ENCODE data around the gene CLHC1. TPM values are rescaled to one million over a fixed set of nuclear protein-coding genes. Genes with fewer than 3 reads are reported as not detected.

CLHC1 gene
- total RNA-seq, 3 donors from 2014 or later (not counting 1 experiment from before 2014, with no cell fraction given), result 5.6 to 14.9 (median 6.3) TPM

GRCh38 chr2:55137024-55137958 lies 94.8 kb downstream of the CLHC1 start:
- intact Hi-C loops (cut with micrococcal nuclease), result no loop called here
- H3K27ac Mint-ChIP-seq, result peak overlapping the region in 1 of 2 donors; percentile 44
- no peak overlapping the region for H3K4me3 ChIP-seq (ENCODE audit: low read length)

GRCh38 chr2:55136138-55136541 lies 96.0 kb downstream of the CLHC1 start:
- intact Hi-C loops (cut with micrococcal nuclease), result no loop called here
- Histone ChIP-seq H3K4me1 (ENCODE audit: control insufficient read depth, insufficient read depth, low read length) (peaks cover 14% of the 10 kb centered on the region), H3K27ac (ENCODE audit: low read length) (no peak overlapping the region), H3K36me3 (ENCODE audit: control insufficient read depth, insufficient read depth, low read length) (no peaks in the 10 kb centered on the region), H3K4me3 (ENCODE audit: low read length) (no peak overlapping the region), H3K9me3 (ENCODE audit: control insufficient read depth, insufficient read depth, low read length) (no peaks in the 10 kb centered on the region), H3K27me3 (ENCODE audit: control insufficient read depth, insufficient read depth, low read length) (no peaks in the 10 kb centered on the region)
- Mint-ChIP-seq H3K4me3 (no peak overlapping the region), H3K27me3 (ENCODE audit: low read depth in 2 of 2) (peaks cover 0 to 5% of the 10 kb centered on the region in 2 donors), H3K4me1 (peaks cover 13 to 14% of the 10 kb centered on the region in 2 donors), H3K36me3 (no peaks in the 10 kb centered on the region), H3K9me3 (no peaks in the 10 kb centered on the region), H3K27ac (no peak overlapping the region)
- DNase-seq (no peak), ATAC-seq (no peak)
- TF ChIP-seq, protein P1, sequence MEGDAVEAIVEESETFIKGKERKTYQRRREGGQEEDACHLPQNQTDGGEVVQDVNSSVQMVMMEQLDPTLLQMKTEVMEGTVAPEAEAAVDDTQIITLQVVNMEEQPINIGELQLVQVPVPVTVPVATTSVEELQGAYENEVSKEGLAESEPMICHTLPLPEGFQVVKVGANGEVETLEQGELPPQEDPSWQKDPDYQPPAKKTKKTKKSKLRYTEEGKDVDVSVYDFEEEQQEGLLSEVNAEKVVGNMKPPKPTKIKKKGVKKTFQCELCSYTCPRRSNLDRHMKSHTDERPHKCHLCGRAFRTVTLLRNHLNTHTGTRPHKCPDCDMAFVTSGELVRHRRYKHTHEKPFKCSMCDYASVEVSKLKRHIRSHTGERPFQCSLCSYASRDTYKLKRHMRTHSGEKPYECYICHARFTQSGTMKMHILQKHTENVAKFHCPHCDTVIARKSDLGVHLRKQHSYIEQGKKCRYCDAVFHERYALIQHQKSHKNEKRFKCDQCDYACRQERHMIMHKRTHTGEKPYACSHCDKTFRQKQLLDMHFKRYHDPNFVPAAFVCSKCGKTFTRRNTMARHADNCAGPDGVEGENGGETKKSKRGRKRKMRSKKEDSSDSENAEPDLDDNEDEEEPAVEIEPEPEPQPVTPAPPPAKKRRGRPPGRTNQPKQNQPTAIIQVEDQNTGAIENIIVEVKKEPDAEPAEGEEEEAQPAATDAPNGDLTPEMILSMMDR (IDR thresholded peaks at IDR 0.05), result no peak
- WGBS (ENCODE audit: insufficient coverage), result 87% methylated on average over 4 of the region's 4 CpGs

More at GRCh38 chr2:55137024-55137958, 94.8 kb downstream of the CLHC1 start:
- 79% methylated on average over 23 of the region's 23 CpGs for WGBS (ENCODE audit: insufficient coverage)
- no peak for ATAC-seq
- peaks cover 13 to 14% of the 10 kb centered on the region in 2 donors for H3K4me1 Mint-ChIP-seq
- H3K9me3 Mint-ChIP-seq, result no peaks in the 10 kb centered on the region
- Histone ChIP-seq H3K27ac (ENCODE audit: low read length) (no peak overlapping the region), H3K27me3 (ENCODE audit: control insufficient read depth, insufficient read depth, low read length) (no peaks in the 10 kb centered on the region), H3K36me3 (ENCODE audit: control insufficient read depth, insufficient read depth, low read length) (no peaks in the 10 kb centered on the region), H3K9me3 (ENCODE audit: control insufficient read depth, insufficient read depth, low read length) (no peaks in the 10 kb centered on the region), H3K4me1 (ENCODE audit: control insufficient read depth, insufficient read depth, low read length) (peaks cover 14% of the 10 kb centered on the region)
- H3K27me3 Mint-ChIP-seq (ENCODE audit: low read depth in 2 of 2), result peaks cover 0 to 6% of the 10 kb centered on the region in 2 donors
- no peaks in the 10 kb centered on the region for H3K36me3 Mint-ChIP-seq
- DNase-seq, result no peak
- TF ChIP-seq, protein P1 (IDR thresholded peaks at IDR 0.05), result no peak
- no peak overlapping the region for H3K4me3 Mint-ChIP-seq

DNA sequence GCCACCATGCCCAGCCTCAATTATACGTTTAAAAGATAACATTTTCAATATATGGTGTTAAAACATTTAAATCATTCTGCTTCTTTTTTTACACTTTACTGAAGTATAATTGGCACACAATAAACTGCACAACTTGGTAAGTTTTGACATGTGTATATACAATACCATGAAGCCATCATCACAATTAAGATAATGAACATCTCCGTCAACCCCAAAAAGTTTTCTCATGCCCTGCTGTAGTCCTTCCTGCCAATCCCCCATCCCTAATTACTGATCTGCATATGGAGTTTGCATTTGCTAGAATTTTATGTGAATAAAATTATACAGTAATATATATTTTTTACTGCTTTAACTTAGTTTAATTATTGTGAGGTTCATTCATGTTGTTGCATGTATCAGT lies 96.6 kb downstream of the CLHC1 start:
- H3K27me3 Mint-ChIP-seq (ENCODE audit: low read depth in 2 of 2), result peaks cover 0 to 5% of the 10 kb centered on the region in 2 donors
- intact Hi-C loops (cut with micrococcal nuclease), result no loop called here
- TF ChIP-seq, protein P1 (IDR thresholded peaks at IDR 0.05), result no peak
- H3K27ac ChIP-seq (ENCODE audit: low read length), result no peak overlapping the region
- ATAC-seq (no peak), DNase-seq (no peak)
- no CpG with 5 or more reads among the region's 2 CpGs for WGBS (ENCODE audit: insufficient coverage)
- H3K4me3 ChIP-seq (ENCODE audit: low read length), result no peak overlapping the region
- H3K27ac Mint-ChIP-seq, result no peak overlapping the region
- peaks cover 13 to 14% of the 10 kb centered on the region in 2 donors for H3K4me1 Mint-ChIP-seq
- H3K9me3 ChIP-seq (ENCODE audit: control insufficient read depth, insufficient read depth, low read length), result no peaks in the 10 kb centered on the region
- H3K4me3 Mint-ChIP-seq, result no peak overlapping the region
- H3K27me3 ChIP-seq (ENCODE audit: control insufficient read depth, insufficient read depth, low read length), result no peaks in the 10 kb centered on the region
- peaks cover 14% of the 10 kb centered on the region for H3K4me1 ChIP-seq (ENCODE audit: control insufficient read depth, insufficient read depth, low read length)
- no peaks in the 10 kb centered on the region for H3K9me3 Mint-ChIP-seq
- H3K36me3 Mint-ChIP-seq, result no peaks in the 10 kb centered on the region
- no peaks in the 10 kb centered on the region for H3K36me3 ChIP-seq (ENCODE audit: control insufficient read depth, insufficient read depth, low read length)
